Endothelial cell of umbilical vein (primary cell): Measurements from ENCODE around the gene PLXNA3. TPM values are rescaled to one million over a fixed set of nuclear protein-coding genes. Genes with fewer than 3 reads are reported as not detected.

Experiments used
- BruUV-seq: library from RNA; stranded (reverse); fragments of 400-500 nt; replicated peaks from 2 replicates; lab custom pipeline; 2021; lab: Mats Ljungman, UMichigan
- CTCF ChIA-PET: fragments of 300-600, 350-600 bp; sonication (Branson Sonifier 250); formaldehyde crosslinking; loops from one replicate; lab custom pipeline; 2021; ENCODE audit warnings: antibody characterized with exemption, inconsistent platforms; lab: Charles Lee
- POLR2A ChIA-PET: fragments of 300-600, 350-600 bp; sonication (Branson Sonifier 250); formaldehyde crosslinking; loops from one replicate; lab custom pipeline; 2021; ENCODE audit warnings: antibody characterized with exemption, inconsistent platforms; lab: Charles Lee
- DNase-seq: peaks from one replicate; pipeline ENCODE4 v3.0.0-alpha.2; 2011; ENCODE audit warnings: low read depth, low spot score
- FAIRE-seq: peaks from 2 replicates; lab custom pipeline; 2011; peaks lifted over from hg19 to GRCh38; lab: Jason Lieb, UNC
- H2AFZ ChIP-seq: 2 replicates; pipeline ENCODE4 v1.6.0; 2012; ENCODE audit warnings: low read depth, low read length, control low read depth, inconsistent platforms
- H3K27ac ChIP-seq: 2 replicates; pipeline ENCODE4 v1.5.1; 2011; ENCODE audit warnings: low read depth, mild to moderate bottlenecking, control low read depth, low read length, moderate library complexity; ENCODE audit not compliant: insufficient read depth
- H3K27me3 ChIP-seq, 2 experiments: 2 replicates each; pipeline versions ENCODE4 v1.6.0 to v1.6.1; 2011; ENCODE audit warnings: low read length in 2 of 2, mixed read lengths in 1 of 2; ENCODE audit not compliant: control insufficient read depth in 2 of 2, insufficient read depth in 2 of 2
- H3K36me3 ChIP-seq, 2 experiments: 2 replicates in 1 of 2; 3 replicates in 1 of 2; pipeline ENCODE4 v1.5.1; 2011; ENCODE audit warnings: low read length in 2 of 2, mild to moderate bottlenecking in 1 of 2, moderate library complexity in 1 of 2; ENCODE audit not compliant: control insufficient read depth in 2 of 2, insufficient read depth in 2 of 2; ENCODE audit errors: extremely low read depth in 1 of 2
- H3K4me1 ChIP-seq: 3 replicates; pipeline ENCODE4 v1.5.1; 2011; ENCODE audit warnings: mild to moderate bottlenecking, low read length; ENCODE audit not compliant: control insufficient read depth, insufficient read depth; ENCODE audit errors: extremely low read depth
- H3K4me2 ChIP-seq: 2 replicates; pipeline ENCODE4 v1.6.1; 2011; ENCODE audit warnings: low read length, control low read depth, mixed read lengths; ENCODE audit not compliant: insufficient read depth
- H3K4me3 ChIP-seq, 3 experiments: fragments of 200-600 bp in 1 of 3; sonication (generic), shearing (Covaris generic) in 1 of 3; replicated peaks in 1 of 3; 2 replicates each; pipeline ENCODE4 v1.5.1; 2011 to 2016; ENCODE audit warnings: control low read depth in 3 of 3, low read length in 3 of 3, mild to moderate bottlenecking in 2 of 3, inconsistent platforms in 1 of 3, low read depth in 1 of 3, moderate library complexity in 1 of 3; ENCODE audit not compliant: insufficient read depth in 1 of 3
- H3K79me2 ChIP-seq: 2 replicates; pipeline ENCODE4 v1.6.0; 2012; ENCODE audit warnings: low read length, inconsistent platforms; ENCODE audit not compliant: control insufficient read depth, insufficient read depth
- H3K9ac ChIP-seq: replicated peaks from 2 replicates; pipeline ENCODE3; 2011; ENCODE audit warnings: low read length, control low read depth; ENCODE audit not compliant: insufficient read depth; ENCODE audit errors: extremely low read depth
- H3K9me1 ChIP-seq: replicated peaks from 3 replicates; pipeline ENCODE4 v1.6.0; 2011; ENCODE audit warnings: mild to moderate bottlenecking, low read length; ENCODE audit not compliant: control insufficient read depth, insufficient read depth; ENCODE audit errors: extremely low read depth
- H3K9me3 ChIP-seq: replicated peaks from 2 replicates; pipeline ENCODE4 v1.5.1; 2012; ENCODE audit warnings: low read length, inconsistent platforms; ENCODE audit not compliant: control insufficient read depth, insufficient read depth
- H4K20me1 ChIP-seq: replicated peaks from 2 replicates; pipeline ENCODE3; 2011; ENCODE audit warnings: mild to moderate bottlenecking, low read length; ENCODE audit not compliant: control insufficient read depth, insufficient read depth; ENCODE audit errors: extremely low read depth
- CTCF ChIP-seq, 2 donors: IDR thresholded peaks; 1 replicate in 1 of 2; 2 replicates in 1 of 2; pipeline ENCODE4 v1.5.1; 2011; ENCODE audit warnings: low read length in 2 of 2, mild to moderate bottlenecking in 2 of 2, moderate library complexity in 2 of 2, control low read depth in 1 of 2, inconsistent platforms in 1 of 2, low read depth in 1 of 2; ENCODE audit not compliant: insufficient read depth in 1 of 2; ENCODE audit errors: extremely low read depth in 1 of 2
- EZH2 ChIP-seq: IDR thresholded peaks from 2 replicates; pipeline ENCODE4 v1.6.1; 2012; ENCODE audit warnings: borderline replicate concordance, low read depth, mild to moderate bottlenecking, moderate library complexity, low read length, inconsistent platforms; ENCODE audit not compliant: severe bottlenecking
- FOS ChIP-seq: IDR thresholded peaks from 2 replicates; pipeline ENCODE4 v1.6.1; 2011; ENCODE audit warnings: mild to moderate bottlenecking, low read length, moderate library complexity, borderline replicate concordance; ENCODE audit not compliant: insufficient read depth
- GATA2 ChIP-seq: IDR thresholded peaks from 2 replicates; pipeline ENCODE4 v1.7.0; 2011; ENCODE audit warnings: low read depth, mild to moderate bottlenecking, moderate library complexity, mixed read lengths, low read length; ENCODE audit not compliant: insufficient read length, insufficient read depth
- JUN ChIP-seq: IDR thresholded peaks from 2 replicates; pipeline ENCODE4 v1.6.1; 2011; ENCODE audit warnings: borderline replicate concordance, low read depth; ENCODE audit not compliant: insufficient read length, insufficient read depth
- MYC ChIP-seq: IDR thresholded peaks from one replicate; pipeline ENCODE4 v1.6.1; 2011; ENCODE audit warnings: mild to moderate bottlenecking, low read depth, low read length
- POLR2A ChIP-seq: IDR thresholded peaks from 2 replicates; pipeline ENCODE4 v1.6.1; 2012; ENCODE audit warnings: low read depth, mild to moderate bottlenecking, control low read depth, low read length
- POLR2AphosphoS5 ChIP-seq: IDR thresholded peaks from 2 replicates; pipeline ENCODE4 v1.6.1; 2012; ENCODE audit warnings: low read depth, mild to moderate bottlenecking, control low read depth, low read length, moderate library complexity; ENCODE audit not compliant: insufficient read depth
- dilution Hi-C: fragments of 300-500 bp; cut with MboI; formaldehyde crosslinking; loops from one replicate; pipeline ENCODE4 v1.15.0; 2019; ENCODE audit warnings: low sequenced_read_pairs; ENCODE audit not compliant: extremely low pct_ligation_motif_present
- intact Hi-C: fragments of 100-400 bp; cut with micrococcal nuclease; formaldehyde crosslinking; loops from one replicate; pipeline ENCODE4 v1.10.0; 2022
- polyA plus RNA-seq, 4 experiments: library from polyadenylated mRNA; depleted of rRNA in 3 of 4; stranded (reverse) in 3 of 4; unstranded in 1 of 4; fragments of >200 nt; gene quantifications; 2 replicates each; pipeline versions ENCODE4 v1.2.1 to v1.2.3, GENCODE V29; 2011 to 2012; ENCODE audit warnings: missing spikeins in 1 of 4
- total RNA-seq: library from RNA; stranded (reverse); gene quantifications from 2 replicates; pipeline ENCODE4 v1.2.3, GENCODE V29; 2021
- TF ChIP-seq, protein P1 (sequence below): IDR thresholded peaks from 2 replicates; pipeline ENCODE4 v1.6.1; 2011; ENCODE audit not compliant: insufficient read depth, insufficient read length

The PLXNA3 gene
- total and polyA plus RNA-seq, 2 donors (not counting 3 experiments of a cell fraction or from before 2014, with no cell fraction given), result 56.8 to 58.6 TPM

GRCh38 chrX:154509455-154509854, 51.4 kb downstream of the PLXNA3 start:
- Histone ChIP-seq H3K79me2 (no peaks in the 10 kb centered on the region), H3K9ac (no peak overlapping the region), H3K4me3 (no peak overlapping the region), H3K9me1 (no peaks in the 10 kb centered on the region), H3K4me1 (peaks cover 6% of the 10 kb centered on the region), H3K36me3 (no peaks in the 10 kb centered on the region), H3K9me3 (no peaks in the 10 kb centered on the region), H3K4me2 (no peak overlapping the region), H3K27ac (no peak overlapping the region), H4K20me1 (no peaks in the 10 kb centered on the region), H2AFZ (no peak overlapping the region), H3K27me3 (no peaks in the 10 kb centered on the region)
- DNase-seq, result no peak
- no TSS peak for BruUV-seq
- no peak for FAIRE-seq
- TF ChIP-seq POLR2AphosphoS5, result no peak
- no peak for TF ChIP-seq GATA2
- TF ChIP-seq MYC, result no peak
- no peak for TF ChIP-seq EZH2
- no peak for TF ChIP-seq CTCF (IDR thresholded peaks at IDR 0.05; ENCODE audit: extremely low read depth in 1 of 2, insufficient read depth in 1 of 2, low read depth in 1 of 2, low read length in 2 of 2)
- no peak for TF ChIP-seq FOS
- TF ChIP-seq POLR2A, result no peak
- TF ChIP-seq JUN, result no peak
- TF ChIP-seq, protein P1, sequence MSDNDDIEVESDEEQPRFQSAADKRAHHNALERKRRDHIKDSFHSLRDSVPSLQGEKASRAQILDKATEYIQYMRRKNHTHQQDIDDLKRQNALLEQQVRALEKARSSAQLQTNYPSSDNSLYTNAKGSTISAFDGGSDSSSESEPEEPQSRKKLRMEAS, result no peak
- dilution Hi-C loops, result no loop called here
- intact Hi-C loops, result no loop called here
- ChIA-PET CTCF (no interaction called here), POLR2A (no interaction called here)
